HFFc6 (cell line): ENCODE data around the gene BCL7B. TPM values are rescaled to one million over a fixed set of nuclear protein-coding genes. Genes with fewer than 3 reads are reported as not detected.
"Not testable (repeated sequence)": the region's sequence is repeated elsewhere in the genome, so short reads cannot be mapped to it uniquely, and the experiment has no call there.

Source experiments
- DNase-seq: peaks from one replicate; pipeline ENCODE4 v3.0.0-alpha.2; 2018
- H3K27ac Mint-ChIP-seq: 2 replicates; pipeline ENCODE4 v1.8.0; 2020; ENCODE audit warnings: mild to moderate bottlenecking, mixed read lengths
- H3K27me3 Mint-ChIP-seq: 2 replicates; pipeline ENCODE4 v1.8.0; 2021; ENCODE audit warnings: mild to moderate bottlenecking, moderate library complexity, mixed read lengths; ENCODE audit not compliant: insufficient read depth
- H3K36me3 Mint-ChIP-seq: 2 replicates; pipeline ENCODE4 v1.8.0; 2021; ENCODE audit warnings: low read depth, mixed read lengths
- H3K4me1 Mint-ChIP-seq: 2 replicates; pipeline ENCODE4 v1.8.0; 2020; ENCODE audit warnings: low read depth, mixed read lengths
- H3K4me3 Mint-ChIP-seq: 2 replicates; pipeline ENCODE4 v1.8.0; 2020; ENCODE audit warnings: mild to moderate bottlenecking, moderate library complexity, mixed read lengths
- H3K9me3 Mint-ChIP-seq: 2 replicates; pipeline ENCODE4 v1.8.0; 2020; ENCODE audit warnings: mild to moderate bottlenecking, mixed read lengths
- CTCF ChIP-seq: fragments of 200-600 bp; sonication (generic); IDR thresholded peaks from 2 replicates; pipeline ENCODE4 v1.5.0; 2021; ENCODE audit warnings: antibody characterized with exemption, mild to moderate bottlenecking
- total RNA-seq, 6 experiments: library from RNA; stranded (reverse); fragmentation: NEBNext Ultra II Directional; extraction: Animal tissue kit (Norgen Biotek cat#: 25700); gene quantifications; 2 replicates in 1 of 6; 3 replicates in 5 of 6; pipeline ENCODE4 v1.2.3, GENCODE V29; 2021

The BCL7B gene
- total RNA-seq, 6 experiments from 2014 or later: 46.7 to 58.1 (median 50.0) TPM

- TF ChIP-seq CTCF: no peak
- no peaks in the 10 kb centered on the region for H3K4me1 Mint-ChIP-seq
Observed at GRCh38 chr7:73503229-73503628, 54.3 kb downstream of the BCL7B start.

GRCh38 chr7:73496626-73497025 lies 60.9 kb downstream of the BCL7B start:
- Mint-ChIP-seq H3K9me3 (no peaks in the 10 kb centered on the region; the same call in 1 of the 2 replicates), H3K27ac (no peak overlapping the region), H3K36me3 (peaks cover 64% of the 10 kb centered on the region), H3K27me3 (no peaks in the 10 kb centered on the region; the same call in 1 of the 2 replicates), H3K4me3 (no peak overlapping the region), H3K4me1 (no peaks in the 10 kb centered on the region)
- no peak for TF ChIP-seq CTCF
- no peak for DNase-seq

More at GRCh38 chr7:73503229-73503628, 54.3 kb downstream of the BCL7B start:
- Mint-ChIP-seq H3K27me3 (no peaks in the 10 kb centered on the region; the same call in 1 of the 2 replicates), H3K4me3 (no peak overlapping the region), H3K9me3 (no peaks in the 10 kb centered on the region), H3K36me3 (peaks cover 49% of the 10 kb centered on the region), H3K27ac (no peak overlapping the region)
- DNase-seq: no peak

GRCh38 chr7:73495507-73495906 lies 62.0 kb downstream of the BCL7B start:
- H3K27ac Mint-ChIP-seq, DNase-seq, H3K4me1 Mint-ChIP-seq, H3K9me3 Mint-ChIP-seq, H3K4me3 Mint-ChIP-seq, H3K27me3 Mint-ChIP-seq: not testable (repeated sequence)
- H3K36me3 Mint-ChIP-seq: peaks cover 58% of the 10 kb centered on the region

- no peak for TF ChIP-seq CTCF
- Mint-ChIP-seq H3K4me3 (no peak overlapping the region), H3K27ac (no peak overlapping the region), H3K9me3 (no peaks in the 10 kb centered on the region), H3K4me1 (0 out of 2 replicates have a peak, but pooled peaks cover 6% of the 10 kb centered on the region), H3K27me3 (no peaks in the 10 kb centered on the region), H3K36me3 (peaks cover 34% of the 10 kb centered on the region)
- no peak for DNase-seq
Observed at GRCh38 chr7:73489976-73490375, 67.5 kb downstream of the BCL7B start.

GRCh38 chr7:73487486-73487885 lies 70.0 kb downstream of the BCL7B start:
- no peak for DNase-seq
- Mint-ChIP-seq H3K4me1 (0 out of 2 replicates have a peak, but pooled peaks cover 6% of the 10 kb centered on the region), H3K36me3 (peaks cover 22% of the 10 kb centered on the region), H3K4me3 (no peak overlapping the region), H3K27ac (peak overlapping the region; percentile 4; the same call in 1 of the 2 replicates), H3K27me3 (peaks cover 1% of the 10 kb centered on the region; the same call in 1 of the 2 replicates), H3K9me3 (no peaks in the 10 kb centered on the region)
- TF ChIP-seq CTCF: no peak

Other genes with a start within 250 kb of the BCL7B start
- 10 to 100 TPM; 14.1 to 24.0 (median 19.8) TPM for gene NSUN5, start 248.9 kb downstream of the BCL7B start, total RNA-seq
- gene TRIM50, start 229.6 kb downstream of the BCL7B start, total RNA-seq: not detected
- gene FKBP6, start 229.5 kb downstream of the BCL7B start, total RNA-seq: not detected
- under 1 TPM; 0.18 to 0.83 (median 0.27) TPM for gene FZD9, start 123.9 kb downstream of the BCL7B start, total RNA-seq
- gene BAZ1B, start 35.4 kb downstream of the BCL7B start, total RNA-seq: 10 to 100 TPM; 54.0 to 66.5 (median 63.8) TPM
- 10 to 100 TPM; 34.3 to 48.1 (median 38.8) TPM for gene TBL2, start 20.9 kb upstream of the BCL7B start, total RNA-seq
- gene MLXIPL, start 66.8 kb upstream of the BCL7B start, total RNA-seq: not detected
- gene VPS37D, start 110.1 kb upstream of the BCL7B start, total RNA-seq: 1 to 10 TPM; 2.4 to 3.1 (median 2.7) TPM
- gene DNAJC30, start 125.8 kb upstream of the BCL7B start, total RNA-seq: 10 to 100 TPM; 17.8 to 20.6 (median 18.6) TPM
- 10 to 100 TPM; 70.1 to 91.4 (median 83.4) TPM for gene BUD23, start 125.9 kb upstream of the BCL7B start, total RNA-seq
- 10 to 100 TPM in 5 of 6 experiments, 1 to 10 TPM in 1; 9.6 to 14.7 (median 12.2) TPM for gene STX1A, start 162.0 kb upstream of the BCL7B start, total RNA-seq
- 10 to 100 TPM; 10.3 to 18.6 (median 16.8) TPM for gene ABHD11, start 181.1 kb upstream of the BCL7B start, total RNA-seq
- gene CLDN3, start 212.6 kb upstream of the BCL7B start, total RNA-seq: not detected